GM11168 (cell line): Measurements from ENCODE around the gene SMNDC1.

Source experiments
- in situ Hi-C: fragments of 300-500 bp; cut with MboI; formaldehyde crosslinking; loops from one replicate; pipeline ENCODE4 v1.12.0; 2022; ENCODE audit warnings: low sequenced_read_pairs; ENCODE audit not compliant: unreplicated experiment

Gene SMNDC1

GRCh38 chr10:110304780-110305421 is at the start of gene SMNDC1:
SMNDC1 (minus strand) TSS chr10:110304920; CDS start chr10:110303587, 1,333 bp downstream.
- in situ Hi-C loops, result no loop called here

- in situ Hi-C loops, result loop anchor here (10.0 kb wide), 1 partner anchor 150 kb away; no protein-coding TSS in a partner anchor
Observed at GRCh38 chr10:110354322-110354766, 49.6 kb upstream of the SMNDC1 start.

- in situ Hi-C loops, result loop anchor here (10.0 kb wide), 1 partner anchor 151 kb away; no protein-coding TSS in a partner anchor
Observed at GRCh38 chr10:110353244-110354119, 48.8 kb upstream of the SMNDC1 start.

- in situ Hi-C loops, result loop anchor here (10.0 kb wide), 1 partner anchor 152 kb away; no protein-coding TSS in a partner anchor
Observed at GRCh38 chr10:110352930-110353243, 48.2 kb upstream of the SMNDC1 start.

- in situ Hi-C loops, result loop anchor here (10.0 kb wide), 1 partner anchor 154 kb away; no protein-coding TSS in a partner anchor
Observed at GRCh38 chr10:110350812-110351211, 46.1 kb upstream of the SMNDC1 start.

- in situ Hi-C loops, result loop anchor here (10.0 kb wide), 1 partner anchor 155 kb away; no protein-coding TSS in a partner anchor
Observed at GRCh38 chr10:110349831-110350230, 45.1 kb upstream of the SMNDC1 start.

GRCh38 chr10:110349386-110349785 is 44.7 kb upstream of the SMNDC1 start:
- in situ Hi-C loops, result no loop called here

GRCh38 chr10:110348336-110348735 is 43.6 kb upstream of the SMNDC1 start:
- in situ Hi-C loops, result no loop called here

GRCh38 chr10:110346914-110347313 is 42.2 kb upstream of the SMNDC1 start:
- in situ Hi-C loops, result no loop called here

GRCh38 chr10:110345286-110345685 is 40.6 kb upstream of the SMNDC1 start:
- in situ Hi-C loops, result no loop called here

GRCh38 chr10:110344622-110345021 is 39.9 kb upstream of the SMNDC1 start:
- in situ Hi-C loops, result no loop called here

- in situ Hi-C loops, result no loop called here
Observed at GRCh38 chr10:110343947-110344346, 39.2 kb upstream of the SMNDC1 start.

GRCh38 chr10:110340816-110341215 is 36.1 kb upstream of the SMNDC1 start:
- in situ Hi-C loops, result no loop called here

- in situ Hi-C loops, result no loop called here
Observed at GRCh38 chr10:110340122-110340521, 35.4 kb upstream of the SMNDC1 start.

- in situ Hi-C loops, result no loop called here
Observed at GRCh38 chr10:110337906-110338305, 33.2 kb upstream of the SMNDC1 start.

GRCh38 chr10:110337401-110337800 is 32.7 kb upstream of the SMNDC1 start:
- in situ Hi-C loops, result no loop called here

- in situ Hi-C loops, result no loop called here
Observed at GRCh38 chr10:110336111-110336721, 31.5 kb upstream of the SMNDC1 start.

GRCh38 chr10:110335314-110336064 is 30.8 kb upstream of the SMNDC1 start:
- in situ Hi-C loops, result no loop called here

- in situ Hi-C loops, result no loop called here
Observed at GRCh38 chr10:110334061-110334656, 29.4 kb upstream of the SMNDC1 start.
